Epithelial cell of proximal tubule (primary cell): ENCODE measurements around the gene FRS2. TPM values are rescaled to one million over a fixed set of nuclear protein-coding genes. Genes with fewer than 3 reads are reported as not detected.
"Not testable (repeated sequence)": the region's sequence is repeated elsewhere in the genome, so short reads cannot be mapped to it uniquely, and the experiment has no call there.

ENCODE experiments used
- DNase-seq: peaks from one replicate; pipeline ENCODE4 v3.0.0-alpha.2; 2011; ENCODE audit warnings: low read depth
- H3K4me3 ChIP-seq: 2 replicates; pipeline ENCODE4 v1.5.1; 2011; ENCODE audit warnings: low read depth, mild to moderate bottlenecking, low read length
- CTCF ChIP-seq: conservative IDR thresholded peaks from 2 replicates; pipeline ENCODE4 v1.5.1; 2012; ENCODE audit warnings: low read depth, mild to moderate bottlenecking, low read length
- total RNA-seq: library from RNA; depleted of rRNA; stranded (reverse); fragments of >200 nt; gene quantifications from 2 replicates; pipeline ENCODE4 v1.2.3, GENCODE V29; 2015

FRS2 gene
- total RNA-seq, 1 donor from 2014 or later = 28.9 TPM

- H3K4me3 ChIP-seq = no peak overlapping the region
- peak; percentile 49 for DNase-seq
- TF ChIP-seq CTCF = no peak
Observed at GRCh38 chr12:69442894-69443293, 27.3 kb upstream of the FRS2 start.

GRCh38 chr12:69443916-69444315 lies 26.3 kb upstream of the FRS2 start:
- no peak for TF ChIP-seq CTCF
- no peak for DNase-seq
- no peak overlapping the region for H3K4me3 ChIP-seq

GRCh38 chr12:69447892-69448291 lies 22.3 kb upstream of the FRS2 start:
- TF ChIP-seq CTCF = no peak
- no peak overlapping the region for H3K4me3 ChIP-seq
- no peak for DNase-seq

- not testable (repeated sequence) for DNase-seq
Observed at GRCh38 chr12:69452598-69453132, 17.5 kb upstream of the FRS2 start.

GRCh38 chr12:69456239-69456638 lies 13.9 kb upstream of the FRS2 start:
- DNase-seq = no peak

More at GRCh38 chr12:69452598-69453132, 17.5 kb upstream of the FRS2 start:
- not testable (repeated sequence) for H3K4me3 ChIP-seq

GRCh38 chr12:69457433-69457832 lies 12.8 kb upstream of the FRS2 start:
- no peak for DNase-seq
- no peak overlapping the region for H3K4me3 ChIP-seq
- no peak for TF ChIP-seq CTCF

More at GRCh38 chr12:69456239-69456638, 13.9 kb upstream of the FRS2 start:
- no peak overlapping the region for H3K4me3 ChIP-seq
- no peak for TF ChIP-seq CTCF

GRCh38 chr12:69459477-69459876 lies 10.7 kb upstream of the FRS2 start:
- DNase-seq = no peak
- no peak for TF ChIP-seq CTCF
- H3K4me3 ChIP-seq = no peak overlapping the region
